MCF 10A (cell line): Measurements from ENCODE around the gene PXMP4. TPM values are rescaled to one million over a fixed set of nuclear protein-coding genes. Genes with fewer than 3 reads are reported as not detected.

Source experiments
- BruUV-seq: library from RNA; stranded (reverse); fragments of 400-500 nt; replicated peaks from 2 replicates; lab custom pipeline; 2021; lab: Mats Ljungman, UMichigan
- CTCF ChIA-PET: fragments of 300-600 bp; sonication (Branson Sonifier 250); formaldehyde crosslinking; extraction: SDS; loops from one replicate; lab custom pipeline; 2021; ENCODE audit warnings: antibody characterized with exemption, inconsistent platforms; lab: Yijun Ruan, JAX
- POLR2A ChIA-PET: fragments of 300-600, 350-650 bp; sonication (Branson Sonifier 250); formaldehyde crosslinking; extraction: SDS; loops from one replicate; lab custom pipeline; 2020; ENCODE audit warnings: antibody characterized with exemption, inconsistent platforms; lab: Yijun Ruan, JAX
- DNase-seq: peaks from one replicate; pipeline ENCODE4 v3.0.0-alpha.2; 2018; ENCODE audit not compliant: unreplicated experiment
- H3K27ac Mint-ChIP-seq: one replicate; pipeline ENCODE4 v1.8.0; 2022; ENCODE audit warnings: mild to moderate bottlenecking, low read depth, mixed read lengths; ENCODE audit not compliant: unreplicated experiment
- H3K27me3 Mint-ChIP-seq: one replicate; pipeline ENCODE4 v1.8.0; 2022; ENCODE audit warnings: mixed read lengths; ENCODE audit not compliant: insufficient read depth, unreplicated experiment
- H3K36me3 Mint-ChIP-seq: one replicate; pipeline ENCODE4 v1.8.0; 2022; ENCODE audit warnings: mild to moderate bottlenecking, moderate library complexity, mixed read lengths; ENCODE audit not compliant: insufficient read depth, unreplicated experiment
- H3K4me1 Mint-ChIP-seq: one replicate; pipeline ENCODE4 v1.8.0; 2022; ENCODE audit warnings: mixed read lengths; ENCODE audit not compliant: insufficient read depth, unreplicated experiment
- H3K4me3 Mint-ChIP-seq: one replicate; pipeline ENCODE4 v1.8.0; 2022; ENCODE audit warnings: mild to moderate bottlenecking, moderate library complexity, mixed read lengths; ENCODE audit not compliant: unreplicated experiment
- H3K9me3 Mint-ChIP-seq: one replicate; pipeline ENCODE4 v1.8.0; 2022; ENCODE audit warnings: mixed read lengths; ENCODE audit not compliant: unreplicated experiment
- CTCF ChIP-seq: fragments of 200-600 bp; IDR thresholded peaks from one replicate; pipeline ENCODE4 v1.8.0; 2022; ENCODE audit warnings: antibody characterized with exemption, mild to moderate bottlenecking; ENCODE audit not compliant: unreplicated experiment
- intact Hi-C: fragments of 100-400 bp; cut with micrococcal nuclease; formaldehyde crosslinking; loops from 2 replicates; pipeline ENCODE4 v1.14.1; 2022
- total RNA-seq: library from RNA; stranded (reverse); gene quantifications from 2 replicates; pipeline ENCODE4 v1.2.3, GENCODE V29; 2022

PXMP4 gene
- total RNA-seq, 1 experiment from 2014 or later, result 3.9 TPM

- ChIA-PET POLR2A (no interaction called here), CTCF (no interaction called here)
- intact Hi-C loops, result no loop called here
- DNase-seq, result no peak
- Mint-ChIP-seq H3K36me3 (no peaks in the 10 kb centered on the region), H3K9me3 (peaks cover 19% of the 10 kb centered on the region), H3K27me3 (no peaks in the 10 kb centered on the region), H3K4me1 (no peaks in the 10 kb centered on the region), H3K27ac (no peak overlapping the region), H3K4me3 (no peak overlapping the region)
- no peak for TF ChIP-seq CTCF
- BruUV-seq, result no TSS peak
Observed at GRCh38 chr20:33740189-33740588, 20.1 kb upstream of the PXMP4 start.

- no TSS peak for BruUV-seq
- TF ChIP-seq CTCF, result no peak
- Mint-ChIP-seq H3K4me3 (no peak overlapping the region), H3K36me3 (no peaks in the 10 kb centered on the region), H3K27me3 (no peaks in the 10 kb centered on the region), H3K4me1 (peaks cover under 1% of the 10 kb centered on the region), H3K9me3 (peaks cover 19% of the 10 kb centered on the region), H3K27ac (no peak overlapping the region)
- ChIA-PET CTCF (no interaction called here), POLR2A (no interaction called here)
- intact Hi-C loops, result loop anchor here (10.0 kb wide), 1 partner anchor 285 kb away; no protein-coding TSS in a partner anchor
- no peak for DNase-seq
Observed at GRCh38 chr20:33739493-33739892, 19.4 kb upstream of the PXMP4 start.

- Mint-ChIP-seq H3K4me3 (no peak overlapping the region), H3K27ac (no peak overlapping the region), H3K4me1 (peaks cover 12% of the 10 kb centered on the region), H3K36me3 (no peaks in the 10 kb centered on the region), H3K27me3 (no peaks in the 10 kb centered on the region), H3K9me3 (peaks cover 19% of the 10 kb centered on the region)
- CTCF ChIA-PET, result interaction anchor here (0.7 kb wide), 1 partner anchor 10 kb away, joined by 3 read pairs; no protein-coding TSS in a partner anchor
- POLR2A ChIA-PET, result no interaction called here
- BruUV-seq, result no TSS peak
- no peak for TF ChIP-seq CTCF
- intact Hi-C loops, result loop anchor here (10.0 kb wide), 1 partner anchor 282 kb away; no protein-coding TSS in a partner anchor
- DNase-seq, result no peak
Observed at GRCh38 chr20:33736962-33737361, 16.9 kb upstream of the PXMP4 start.

GRCh38 chr20:33733654-33734576, 13.8 kb upstream of the PXMP4 start:
- H3K27me3 Mint-ChIP-seq, result no peaks in the 10 kb centered on the region
- intact Hi-C loops, result loop anchor here (2.0 to 10.0 kb wide), 4 partner anchors 53 to 279 kb away; partner anchors contain the start of gene CHMP4B
- DNase-seq, result peak; percentile 68
- BruUV-seq, result no TSS peak
- H3K36me3 Mint-ChIP-seq, result no peaks in the 10 kb centered on the region
- H3K9me3 Mint-ChIP-seq, result peaks cover 19% of the 10 kb centered on the region
- ChIA-PET CTCF (interaction anchor here (0.6 to 2.1 kb wide), 7 partner anchors 8 to 334 kb away, joined by 3 to 8 read pairs (median 4); no protein-coding TSS in a partner anchor), POLR2A (interaction anchor here (0.6 to 4.7 kb wide), 13 partner anchors 8 to 971 kb away, joined by 3 to 63 read pairs (median 3); partner anchors contain the start of genes CHMP4B, DNMT3B, EIF2S2 and PXMP4)
- peaks cover 20% of the 10 kb centered on the region for H3K4me1 Mint-ChIP-seq
- no peak for TF ChIP-seq CTCF
- H3K27ac Mint-ChIP-seq, result peak overlapping the region; percentile 78
- H3K4me3 Mint-ChIP-seq, result peak overlapping the region; percentile 86
